Calu3 (cell line): Measurements from ENCODE around the gene SPAG16. TPM values are rescaled to one million over a fixed set of nuclear protein-coding genes. Genes with fewer than 3 reads are reported as not detected.
A peak's percentile ranks its signal among the peaks of the same experiment; 100 is the strongest.

Experiments used
- BruUV-seq: library from RNA; stranded (reverse); fragments of 400-500 nt; replicated peaks from 2 replicates; lab custom pipeline; 2021; lab: Mats Ljungman, UMichigan
- CTCF ChIA-PET: fragments of 300-600 bp; sonication (Branson Sonifier 250); formaldehyde crosslinking; loops from one replicate; lab custom pipeline; 2022; ENCODE audit warnings: antibody characterized with exemption; lab: Charles Lee
- DNase-seq: peaks from one replicate; pipeline ENCODE4 v3.0.0; 2022
- H3K27ac Mint-ChIP-seq: one replicate; pipeline ENCODE4 v1.8.0; 2022; ENCODE audit warnings: mixed read lengths; ENCODE audit not compliant: unreplicated experiment
- H3K27me3 Mint-ChIP-seq: one replicate; pipeline ENCODE4 v1.8.0; 2022; ENCODE audit warnings: mixed read lengths; ENCODE audit not compliant: unreplicated experiment
- H3K36me3 Mint-ChIP-seq: one replicate; pipeline ENCODE4 v1.8.0; 2022; ENCODE audit warnings: mild to moderate bottlenecking, moderate library complexity, mixed read lengths; ENCODE audit not compliant: insufficient read depth, unreplicated experiment
- H3K4me1 Mint-ChIP-seq: one replicate; pipeline ENCODE4 v1.8.0; 2022; ENCODE audit warnings: mild to moderate bottlenecking, low read depth, mixed read lengths; ENCODE audit not compliant: unreplicated experiment
- H3K4me3 Mint-ChIP-seq: one replicate; pipeline ENCODE4 v1.8.0; 2022; ENCODE audit warnings: mild to moderate bottlenecking, low read depth, moderate library complexity, mixed read lengths; ENCODE audit not compliant: unreplicated experiment
- H3K9me3 Mint-ChIP-seq: one replicate; pipeline ENCODE4 v1.8.0; 2022; ENCODE audit warnings: low read depth, mixed read lengths; ENCODE audit not compliant: unreplicated experiment
- CTCF ChIP-seq: fragments of 200-600 bp; IDR thresholded peaks from one replicate; pipeline ENCODE4 v1.8.0; 2022; ENCODE audit warnings: antibody characterized with exemption; ENCODE audit not compliant: unreplicated experiment
- intact Hi-C: fragments of 100-400 bp; cut with micrococcal nuclease; formaldehyde crosslinking; loops from one replicate; pipeline ENCODE4 v1.10.0; 2022; ENCODE audit not compliant: unreplicated experiment
- total RNA-seq: library from RNA; stranded (reverse); gene quantifications from 2 replicates; pipeline ENCODE4 v1.2.3, GENCODE V29; 2022

SPAG16 gene
- total RNA-seq, 1 experiment from 2014 or later, result 30.2 TPM

- intact Hi-C loops, result no loop called here
- Mint-ChIP-seq H3K4me3 (no peak overlapping the region), H3K27me3 (no peaks in the 10 kb centered on the region), H3K9me3 (no peaks in the 10 kb centered on the region), H3K36me3 (no peaks in the 10 kb centered on the region), H3K27ac (no peak overlapping the region), H3K4me1 (no peaks in the 10 kb centered on the region)
- no peak for TF ChIP-seq CTCF
- BruUV-seq, result no TSS peak
- DNase-seq, result no peak
- CTCF ChIA-PET, result no interaction called here
These were observed 1093.0 kb downstream of the SPAG16 start for GRCh38 chr2:214377286-214377624.

- intact Hi-C loops, result no loop called here
- H3K9me3 Mint-ChIP-seq, result no peaks in the 10 kb centered on the region
- BruUV-seq, result no TSS peak
- H3K4me3 Mint-ChIP-seq, result no peak overlapping the region
- TF ChIP-seq CTCF, result peak; percentile 18
- DNase-seq, result peak; percentile 22
- CTCF ChIA-PET, result interaction anchor here (0.5 kb wide), 1 partner anchor 236 kb away, joined by 3 read pairs; no protein-coding TSS in a partner anchor
- no peaks in the 10 kb centered on the region for H3K36me3 Mint-ChIP-seq
- H3K27me3 Mint-ChIP-seq, result no peaks in the 10 kb centered on the region
- H3K27ac Mint-ChIP-seq, result no peak overlapping the region
- H3K4me1 Mint-ChIP-seq, result no peaks in the 10 kb centered on the region
These were observed 1094.3 kb downstream of the SPAG16 start for GRCh38 chr2:214378455-214379103.

- BruUV-seq, result no TSS peak
These were observed 1095.0 kb downstream of the SPAG16 start for GRCh38 chr2:214379227-214379626.

GRCh38 chr2:214380681-214381080, 1096.4 kb downstream of the SPAG16 start:
- no peak overlapping the region for H3K4me3 Mint-ChIP-seq
- CTCF ChIA-PET, result no interaction called here

More at GRCh38 chr2:214379227-214379626, 1095.0 kb downstream of the SPAG16 start:
- no peaks in the 10 kb centered on the region for H3K27me3 Mint-ChIP-seq
- H3K9me3 Mint-ChIP-seq, result no peaks in the 10 kb centered on the region
- no peak overlapping the region for H3K27ac Mint-ChIP-seq
- H3K36me3 Mint-ChIP-seq, result no peaks in the 10 kb centered on the region
- CTCF ChIA-PET, result interaction anchor here (0.6 kb wide), 1 partner anchor 192 kb away, joined by 3 read pairs; no protein-coding TSS in a partner anchor
- no peak for TF ChIP-seq CTCF
- intact Hi-C loops, result no loop called here
- no peaks in the 10 kb centered on the region for H3K4me1 Mint-ChIP-seq
- DNase-seq, result no peak
- H3K4me3 Mint-ChIP-seq, result no peak overlapping the region

More at GRCh38 chr2:214380681-214381080, 1096.4 kb downstream of the SPAG16 start:
- Mint-ChIP-seq H3K27me3 (no peaks in the 10 kb centered on the region), H3K9me3 (no peaks in the 10 kb centered on the region), H3K27ac (no peak overlapping the region), H3K36me3 (no peaks in the 10 kb centered on the region), H3K4me1 (no peaks in the 10 kb centered on the region)
- intact Hi-C loops, result no loop called here
- no TSS peak for BruUV-seq
- no peak for DNase-seq
- TF ChIP-seq CTCF, result no peak
